A673 (cell line): ENCODE results near the gene CEMIP2.

Source experiments
- EZH2 ChIP-seq: fragments of 200-600 bp; sonication (generic); IDR thresholded peaks from 2 replicates; pipeline ENCODE4 v1.6.1; 2017; ENCODE audit warnings: borderline replicate concordance, low read depth, mild to moderate bottlenecking, mixed read lengths, antibody characterized with exemption, low read length; ENCODE audit not compliant: poor library complexity, severe bottlenecking
- TF ChIP-seq, protein P1 (sequence below): fragments of 300-800, 200-600 bp; sonication (generic); conservative IDR thresholded peaks from 2 replicates; pipeline ENCODE4 v1.5.1; 2017; ENCODE audit warnings: low read depth, mild to moderate bottlenecking, antibody characterized with exemption, low read length, moderate library complexity, mixed read lengths

DNA sequence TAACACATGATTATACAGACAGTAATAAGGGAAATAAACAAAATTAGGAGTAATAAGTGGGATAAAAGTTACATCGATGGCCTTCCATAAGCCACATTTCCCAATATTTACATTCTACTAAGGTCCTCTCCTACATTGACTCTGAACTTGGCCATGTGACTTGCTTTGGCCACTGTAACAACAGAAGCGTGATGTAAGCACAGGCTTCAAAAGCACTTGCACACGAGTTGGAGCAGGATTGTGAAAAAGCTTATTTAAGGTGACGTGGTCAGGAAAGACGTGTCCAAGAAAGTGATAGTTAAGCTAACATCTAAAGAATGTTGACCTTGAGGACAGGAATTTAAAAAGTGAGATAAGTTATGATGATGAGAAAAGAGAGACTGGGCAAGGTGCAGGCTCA lies 9.8 kb upstream of the CEMIP2 start:
- TF ChIP-seq, protein P1, sequence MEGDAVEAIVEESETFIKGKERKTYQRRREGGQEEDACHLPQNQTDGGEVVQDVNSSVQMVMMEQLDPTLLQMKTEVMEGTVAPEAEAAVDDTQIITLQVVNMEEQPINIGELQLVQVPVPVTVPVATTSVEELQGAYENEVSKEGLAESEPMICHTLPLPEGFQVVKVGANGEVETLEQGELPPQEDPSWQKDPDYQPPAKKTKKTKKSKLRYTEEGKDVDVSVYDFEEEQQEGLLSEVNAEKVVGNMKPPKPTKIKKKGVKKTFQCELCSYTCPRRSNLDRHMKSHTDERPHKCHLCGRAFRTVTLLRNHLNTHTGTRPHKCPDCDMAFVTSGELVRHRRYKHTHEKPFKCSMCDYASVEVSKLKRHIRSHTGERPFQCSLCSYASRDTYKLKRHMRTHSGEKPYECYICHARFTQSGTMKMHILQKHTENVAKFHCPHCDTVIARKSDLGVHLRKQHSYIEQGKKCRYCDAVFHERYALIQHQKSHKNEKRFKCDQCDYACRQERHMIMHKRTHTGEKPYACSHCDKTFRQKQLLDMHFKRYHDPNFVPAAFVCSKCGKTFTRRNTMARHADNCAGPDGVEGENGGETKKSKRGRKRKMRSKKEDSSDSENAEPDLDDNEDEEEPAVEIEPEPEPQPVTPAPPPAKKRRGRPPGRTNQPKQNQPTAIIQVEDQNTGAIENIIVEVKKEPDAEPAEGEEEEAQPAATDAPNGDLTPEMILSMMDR = no peak
- TF ChIP-seq EZH2 = no peak
